ENCODE results near the gene RNF144A.

- TF ChIP-seq, protein P1, sequence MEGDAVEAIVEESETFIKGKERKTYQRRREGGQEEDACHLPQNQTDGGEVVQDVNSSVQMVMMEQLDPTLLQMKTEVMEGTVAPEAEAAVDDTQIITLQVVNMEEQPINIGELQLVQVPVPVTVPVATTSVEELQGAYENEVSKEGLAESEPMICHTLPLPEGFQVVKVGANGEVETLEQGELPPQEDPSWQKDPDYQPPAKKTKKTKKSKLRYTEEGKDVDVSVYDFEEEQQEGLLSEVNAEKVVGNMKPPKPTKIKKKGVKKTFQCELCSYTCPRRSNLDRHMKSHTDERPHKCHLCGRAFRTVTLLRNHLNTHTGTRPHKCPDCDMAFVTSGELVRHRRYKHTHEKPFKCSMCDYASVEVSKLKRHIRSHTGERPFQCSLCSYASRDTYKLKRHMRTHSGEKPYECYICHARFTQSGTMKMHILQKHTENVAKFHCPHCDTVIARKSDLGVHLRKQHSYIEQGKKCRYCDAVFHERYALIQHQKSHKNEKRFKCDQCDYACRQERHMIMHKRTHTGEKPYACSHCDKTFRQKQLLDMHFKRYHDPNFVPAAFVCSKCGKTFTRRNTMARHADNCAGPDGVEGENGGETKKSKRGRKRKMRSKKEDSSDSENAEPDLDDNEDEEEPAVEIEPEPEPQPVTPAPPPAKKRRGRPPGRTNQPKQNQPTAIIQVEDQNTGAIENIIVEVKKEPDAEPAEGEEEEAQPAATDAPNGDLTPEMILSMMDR (IDR thresholded peaks at IDR 0.05) = no peak
- TF ChIP-seq POLR2A (IDR thresholded peaks at IDR 0.05) (no peak), EP300 (IDR thresholded peaks at IDR 0.05) (no peak)
Measured at GRCh38 chr2:7061450-7061789, 144.2 kb downstream of the RNF144A start.

All from stomach (tissue), 4 donors.